HG03442 (cell line): ENCODE results near the gene NR6A1.

ENCODE experiments used
- ATAC-seq: cut with Tn5 transposase; IDR thresholded peaks from one replicate; pipeline ENCODE4 v1.9.1; 2021; ENCODE audit warnings: mild to moderate bottlenecking, moderate library complexity; ENCODE audit not compliant: unreplicated experiment

NR6A1 gene

DNA sequence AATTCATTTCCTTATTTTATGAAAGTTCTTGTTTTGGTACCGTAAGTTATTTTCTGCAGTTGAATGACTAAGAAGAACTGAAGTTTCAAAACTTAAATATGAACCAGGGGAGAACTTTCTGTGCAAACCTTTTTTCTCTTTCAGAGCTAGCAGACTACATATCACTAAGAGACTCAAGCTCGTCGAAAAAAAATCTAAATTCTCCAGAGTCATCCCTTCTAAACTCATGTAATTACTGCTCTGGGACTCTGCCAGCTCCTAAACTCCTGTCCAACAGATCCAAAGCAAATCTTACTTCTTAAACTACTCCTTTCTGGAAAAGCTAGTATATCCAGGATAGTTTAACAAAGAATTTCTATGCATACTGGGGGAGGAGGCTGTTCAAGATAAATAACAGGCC, 176.9 kb downstream of the NR6A1 start:
- no peak for ATAC-seq

- no peak for ATAC-seq
Measured at GRCh38 chr9:124593651-124594058, 177.5 kb downstream of the NR6A1 start.

- ATAC-seq: no peak
Measured at GRCh38 chr9:124593200-124593599, 177.9 kb downstream of the NR6A1 start.

- no peak for ATAC-seq
Measured at GRCh38 chr9:124590889-124591641, 180.0 kb downstream of the NR6A1 start.

- ATAC-seq: no peak
Measured at GRCh38 chr9:124584631-124585030, 186.5 kb downstream of the NR6A1 start.

- ATAC-seq: no peak
Measured at GRCh38 chr9:124583134-124583533, 188.0 kb downstream of the NR6A1 start.

GRCh38 chr9:124580186-124580585, 190.9 kb downstream of the NR6A1 start:
- ATAC-seq: no peak

DNA sequence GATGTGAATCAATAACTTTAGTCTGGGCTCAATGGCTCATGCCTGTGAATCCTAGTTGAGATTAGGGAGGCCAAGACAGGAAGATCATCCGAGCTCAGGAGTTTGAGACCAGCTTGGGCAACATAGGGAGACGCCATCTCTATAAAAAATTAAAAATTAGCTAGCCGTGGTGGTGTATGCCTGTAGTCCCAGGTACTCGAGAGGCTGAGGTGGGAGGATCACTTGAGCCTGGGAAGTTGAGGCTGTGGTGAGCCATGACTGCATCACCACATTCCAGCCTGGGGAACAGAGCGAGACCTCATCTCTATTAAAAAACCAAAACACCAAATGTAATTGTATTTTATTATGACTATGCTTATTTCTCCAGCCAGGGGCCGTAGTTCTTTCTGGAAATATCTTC, 194.4 kb downstream of the NR6A1 start:
- ATAC-seq: no peak

DNA sequence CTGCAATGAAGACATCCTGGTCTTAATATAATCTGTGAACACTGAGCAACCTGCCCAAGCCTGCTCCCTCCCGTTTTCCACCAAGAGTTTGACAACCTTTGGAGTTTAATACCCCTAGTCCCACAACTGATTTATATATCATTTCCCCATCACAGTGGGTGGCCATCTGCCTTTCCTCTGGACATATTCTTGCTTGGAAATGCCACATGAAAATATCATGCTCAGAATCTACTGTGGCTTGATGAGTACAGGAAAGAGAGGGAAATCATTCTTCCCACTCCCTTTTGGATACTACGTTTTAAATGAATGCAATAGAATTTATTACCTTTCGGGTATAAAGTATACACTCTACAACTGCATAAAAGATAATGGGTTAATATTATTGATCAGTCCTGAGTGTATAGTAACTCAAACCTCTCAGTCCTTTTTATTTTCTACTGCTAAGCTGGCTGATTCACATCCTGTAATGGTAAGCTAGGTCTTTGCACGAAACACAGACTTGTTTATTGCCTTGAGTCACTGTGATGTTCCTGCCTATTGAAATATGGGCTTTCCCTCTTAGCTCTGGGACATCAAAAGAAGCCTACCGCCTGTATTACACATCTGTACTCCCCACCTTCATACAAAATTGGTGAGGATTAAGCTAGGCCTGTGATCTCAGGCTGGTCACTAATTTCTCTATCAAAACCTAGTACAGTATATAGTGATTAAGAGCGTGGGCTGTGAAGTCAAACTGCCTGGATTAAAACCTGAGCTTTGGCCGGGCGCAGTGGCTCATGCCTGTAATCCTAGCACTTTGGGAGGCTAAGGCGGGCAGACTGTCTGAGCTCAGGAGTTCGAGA, 196.4 kb downstream of the NR6A1 start:
- ATAC-seq: no peak

DNA sequence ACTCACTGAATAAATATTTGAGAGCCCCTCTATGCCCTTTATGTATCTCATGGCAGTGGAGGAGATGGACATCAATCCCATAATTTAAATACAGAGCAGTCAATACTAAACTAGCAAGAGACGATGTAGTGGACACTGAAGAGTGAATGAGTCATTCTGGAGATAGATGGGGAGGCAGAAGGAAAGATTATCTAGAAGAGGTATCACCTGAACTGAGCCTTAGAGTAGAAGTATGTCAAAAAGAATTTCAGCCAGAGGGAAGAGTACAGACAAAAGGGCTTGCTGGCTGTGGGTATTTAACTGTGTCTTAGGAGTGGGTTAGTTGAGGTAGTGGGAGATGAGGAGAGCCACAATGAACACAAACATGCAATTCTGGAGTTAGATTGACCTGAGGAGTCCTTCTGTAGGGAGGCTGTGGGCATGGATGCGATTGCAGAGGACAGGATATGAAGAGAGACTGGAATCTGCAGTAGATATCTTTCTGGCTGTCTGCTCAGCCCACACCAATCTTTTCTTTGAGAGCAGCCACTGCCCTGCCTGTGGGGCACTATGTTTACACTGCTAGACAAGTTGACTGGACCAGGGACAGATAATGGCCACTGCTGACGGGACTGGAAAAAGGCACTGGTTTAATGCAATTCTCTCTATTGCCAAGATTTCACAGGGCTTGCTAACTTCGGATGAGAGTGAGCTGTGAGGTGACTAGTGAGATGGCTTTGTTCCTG, 200.0 kb downstream of the NR6A1 start:
- ATAC-seq: no peak

- ATAC-seq: no peak
Measured at GRCh38 chr9:124569942-124570341, 201.2 kb downstream of the NR6A1 start.

GRCh38 chr9:124567362-124567761, 203.7 kb downstream of the NR6A1 start:
- no peak for ATAC-seq

GRCh38 chr9:124562328-124562727, 208.8 kb downstream of the NR6A1 start:
- ATAC-seq: no peak

DNA sequence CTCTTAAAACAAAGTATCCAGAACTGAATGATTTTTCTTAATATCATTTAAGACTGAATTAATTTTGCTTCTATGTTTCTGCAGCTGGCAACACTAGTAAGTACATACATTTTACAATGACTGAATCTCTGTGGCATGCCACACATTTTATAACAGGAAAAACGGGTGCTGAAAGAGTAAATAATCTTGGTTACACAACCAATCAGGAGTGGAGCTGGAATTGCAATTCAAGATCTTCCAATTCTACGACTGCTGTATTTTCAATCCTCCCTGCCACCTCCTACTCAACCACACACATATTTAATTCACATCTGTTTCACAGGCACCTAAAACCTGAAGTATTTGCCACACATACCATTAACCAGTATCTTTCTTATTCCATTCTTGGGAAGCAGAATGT, 211.2 kb downstream of the NR6A1 start:
- no peak for ATAC-seq

DNA sequence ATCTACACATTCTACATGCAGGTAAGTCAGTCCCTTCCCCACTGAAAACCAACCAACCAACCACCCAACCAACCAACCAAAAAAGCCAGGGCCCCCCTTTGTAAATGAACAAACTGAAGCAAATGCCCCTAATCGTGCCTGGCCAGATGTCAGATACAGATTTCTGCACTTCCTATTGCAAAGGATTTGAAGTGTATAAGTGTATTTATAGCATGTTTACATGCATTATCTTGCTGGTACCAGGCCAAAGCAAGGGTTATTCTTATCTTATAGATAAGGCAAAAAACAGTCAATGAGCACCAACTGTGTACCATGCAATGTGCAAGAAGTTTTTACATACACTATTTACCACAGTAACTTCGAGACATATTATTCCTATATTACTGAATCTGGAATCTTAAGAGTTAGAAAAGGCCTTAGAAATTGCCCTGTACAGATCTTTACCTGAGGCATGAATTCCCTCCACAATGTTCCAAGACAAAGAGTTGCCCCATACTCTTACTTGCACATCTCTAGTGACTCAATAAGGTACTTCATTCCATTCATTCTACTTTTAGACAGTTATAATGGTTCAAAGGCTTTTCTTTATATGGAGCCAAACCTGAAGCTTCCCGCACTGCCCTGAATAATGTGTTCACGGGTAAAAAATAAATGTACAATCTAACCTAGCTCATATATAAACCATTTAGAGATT, 212.2 kb downstream of the NR6A1 start:
- ATAC-seq: no peak

DNA sequence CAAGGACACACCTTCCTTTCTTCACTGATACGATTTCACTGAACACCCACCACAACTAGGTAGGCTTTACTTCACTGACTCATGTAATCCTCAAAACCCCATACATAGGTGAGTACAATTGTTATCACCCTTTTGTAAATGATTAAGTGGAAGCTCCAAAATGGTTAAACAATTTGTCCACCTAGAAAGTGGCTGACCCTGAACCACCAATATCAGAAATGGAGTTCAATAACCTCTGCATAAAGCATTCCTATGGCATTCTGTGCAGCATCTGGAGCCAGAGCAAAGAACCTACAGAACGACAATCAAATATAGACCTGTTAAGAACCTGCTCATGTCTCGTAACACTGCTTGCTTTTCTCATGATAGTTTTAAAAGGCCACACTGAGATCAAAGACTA, 213.2 kb downstream of the NR6A1 start:
- ATAC-seq: no peak

- ATAC-seq: no peak
Measured at GRCh38 chr9:124555043-124555442, 216.1 kb downstream of the NR6A1 start.

GRCh38 chr9:124553738-124554137, 217.4 kb downstream of the NR6A1 start:
- no peak for ATAC-seq

DNA sequence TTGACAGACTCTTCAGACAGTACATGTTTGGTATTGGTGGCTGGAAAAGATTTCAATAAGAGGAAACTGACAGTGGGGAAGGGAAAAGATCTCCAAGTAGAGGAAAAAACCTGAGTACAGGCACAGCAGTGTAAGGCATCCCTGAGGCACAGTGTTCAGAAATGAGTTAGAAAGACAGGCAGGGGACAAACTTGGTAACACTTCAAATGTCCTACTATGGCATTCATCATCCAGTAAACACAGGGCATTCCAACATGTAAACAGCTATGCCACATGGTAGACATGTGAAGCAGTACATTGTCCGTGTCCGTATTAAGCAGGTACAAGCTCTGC, 218.9 kb downstream of the NR6A1 start:
- no peak for ATAC-seq

DNA sequence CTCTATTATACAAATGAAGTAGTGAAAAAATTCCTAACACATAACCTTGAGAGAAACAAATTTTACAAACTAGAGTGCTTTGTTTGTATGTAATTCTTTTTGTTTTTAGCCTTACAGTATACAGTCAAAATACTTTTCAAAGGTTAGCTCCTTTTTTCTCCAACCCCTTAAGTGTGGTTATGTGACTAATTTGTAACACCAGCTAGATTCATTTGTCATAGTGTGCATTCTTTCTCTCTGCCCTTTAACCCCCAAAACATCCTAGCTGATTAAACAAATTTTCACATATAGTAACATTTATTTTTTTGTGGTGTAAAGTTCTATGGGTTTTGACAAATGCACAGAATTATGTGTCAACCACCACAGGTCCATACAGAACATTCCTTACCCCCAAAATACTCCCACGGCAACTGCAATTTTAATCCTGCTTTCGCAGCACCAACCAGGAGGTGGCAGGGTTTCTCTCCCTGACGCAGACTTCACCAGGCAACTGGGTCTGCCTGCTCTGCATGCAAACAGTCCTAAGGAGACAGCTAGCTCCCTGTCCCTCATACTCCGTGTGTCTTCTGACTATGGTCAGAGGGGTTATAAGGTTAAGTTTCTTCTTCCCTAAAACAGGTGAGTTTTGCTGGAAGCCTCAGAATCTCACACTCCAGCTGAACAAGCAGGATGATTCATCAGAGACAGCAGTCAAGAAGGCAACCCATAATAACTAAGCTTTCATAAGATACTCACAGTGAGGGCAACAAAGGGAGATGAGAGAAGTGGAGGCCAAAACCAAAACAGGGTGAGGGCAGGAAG, 219.4 kb downstream of the NR6A1 start:
- no peak for ATAC-seq
